Activated CD4-positive, CD25-positive, alpha-beta regulatory T cell treated with anti-CD3 and anti-CD28 coated beads, Interleukin-2, amount 50 U/mL, for 72 hours (primary cell): ENCODE data around the gene PAK6.

Experiments used
- DNase-seq: peaks from one replicate; pipeline ENCODE4 v3.0.0; 2021

The PAK6 gene

DNA sequence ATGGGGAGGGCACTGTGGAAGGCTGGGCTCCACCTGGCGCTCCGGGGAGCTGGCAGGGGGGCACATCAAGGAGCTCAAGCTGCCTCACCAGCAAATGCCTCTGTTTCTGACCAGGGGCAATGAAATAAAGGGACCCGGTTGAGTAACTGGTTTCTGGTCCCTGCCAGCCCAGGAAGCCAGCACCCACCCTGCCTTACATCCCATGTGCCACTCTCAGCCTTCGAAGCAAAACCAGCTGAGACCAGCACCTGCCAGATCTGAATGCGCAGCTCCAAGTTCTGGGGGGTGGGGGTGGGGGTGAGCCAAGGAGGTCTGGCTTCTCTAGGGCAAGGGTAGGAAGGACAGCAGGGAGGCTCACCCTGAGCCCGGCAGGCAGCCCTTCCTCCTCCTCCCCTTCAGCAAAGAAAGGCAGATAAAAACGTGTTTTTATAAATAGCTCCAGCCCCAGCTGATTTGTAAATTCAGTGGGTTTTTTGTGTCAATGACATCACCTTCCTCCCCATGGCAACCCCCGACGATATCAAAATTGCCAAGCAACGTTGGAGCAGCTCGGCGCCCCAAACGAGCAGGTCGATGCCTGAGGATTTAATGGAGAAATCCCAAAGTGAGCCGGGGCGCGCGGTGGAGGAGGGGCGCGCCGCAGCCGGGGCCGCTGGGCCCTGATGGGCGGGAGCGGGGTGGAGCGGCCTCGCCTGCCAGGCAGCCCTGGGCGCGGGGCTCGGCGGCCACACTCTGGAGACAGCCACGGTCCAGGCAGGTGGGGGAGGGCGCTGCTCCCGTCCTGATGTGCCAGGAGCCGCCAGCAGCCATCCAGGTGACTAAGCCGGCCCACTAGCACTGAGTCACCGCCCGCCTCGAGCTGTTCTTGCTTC is at the start of gene PAK6:
Gene PAK6, plus strand, starts transcription at position 532 of the 872 bp plus-strand sequence. CDS start 25,723 bp downstream, outside the sequence.
- no peak for DNase-seq

DNA sequence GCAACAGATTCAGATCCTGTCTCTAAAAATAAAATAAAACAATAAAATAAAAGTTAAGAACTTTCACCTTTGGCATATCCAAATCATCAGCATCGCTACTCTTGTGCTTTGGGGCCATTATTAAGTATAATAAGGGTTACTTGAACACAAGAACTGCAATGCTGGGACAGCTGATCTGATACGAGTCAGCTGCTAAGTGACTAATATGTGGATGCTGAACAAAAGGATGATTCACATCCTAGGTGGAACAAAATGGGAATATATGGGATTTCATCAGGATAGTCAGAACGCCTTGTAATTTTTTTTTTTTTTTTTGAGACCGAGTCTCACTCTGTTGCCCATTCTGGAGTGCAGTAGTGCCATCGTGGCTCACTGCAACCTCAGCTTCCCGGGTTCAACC is 48.3 kb upstream of the PAK6 start:
- no peak for DNase-seq

DNA sequence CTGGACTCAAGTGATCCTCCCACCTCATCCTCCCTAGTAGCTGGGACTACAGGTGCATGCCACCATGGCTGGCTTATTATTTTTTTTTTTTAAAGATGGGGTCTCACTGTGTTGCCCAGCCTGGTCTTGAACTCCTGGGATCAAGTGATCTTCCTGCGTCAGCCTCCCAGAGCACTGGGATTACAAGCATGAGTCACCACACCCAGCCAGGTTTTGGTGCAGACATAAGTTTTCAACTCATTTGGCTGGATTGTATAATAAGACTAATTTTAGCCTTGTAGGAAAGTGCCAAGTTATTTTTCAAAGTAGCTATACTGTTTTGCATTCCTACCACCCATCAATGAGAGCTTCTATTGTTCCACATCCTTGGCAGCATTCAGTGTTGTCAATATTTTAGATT is 45.9 kb upstream of the PAK6 start:
- DNase-seq: no peak

DNA sequence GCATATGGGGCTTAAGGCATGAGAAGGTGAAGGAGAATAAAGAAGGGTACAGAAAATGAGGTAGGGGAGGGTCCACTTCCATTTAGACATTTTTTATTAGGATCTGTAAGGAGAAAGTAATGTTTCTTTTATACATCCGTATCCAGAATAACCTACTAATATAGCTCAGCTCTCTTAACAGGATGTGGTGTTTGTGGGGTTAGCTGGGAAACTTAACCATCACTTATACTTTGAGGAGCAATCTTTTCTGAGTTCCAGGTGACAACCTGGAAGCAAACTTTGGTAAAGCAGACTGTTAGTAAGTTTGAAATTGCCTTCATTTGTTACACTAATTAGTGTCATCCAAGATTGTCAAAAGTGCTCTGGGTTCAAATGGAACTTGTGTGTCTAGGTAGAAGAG is 41.4 kb upstream of the PAK6 start:
- DNase-seq: no peak

DNA sequence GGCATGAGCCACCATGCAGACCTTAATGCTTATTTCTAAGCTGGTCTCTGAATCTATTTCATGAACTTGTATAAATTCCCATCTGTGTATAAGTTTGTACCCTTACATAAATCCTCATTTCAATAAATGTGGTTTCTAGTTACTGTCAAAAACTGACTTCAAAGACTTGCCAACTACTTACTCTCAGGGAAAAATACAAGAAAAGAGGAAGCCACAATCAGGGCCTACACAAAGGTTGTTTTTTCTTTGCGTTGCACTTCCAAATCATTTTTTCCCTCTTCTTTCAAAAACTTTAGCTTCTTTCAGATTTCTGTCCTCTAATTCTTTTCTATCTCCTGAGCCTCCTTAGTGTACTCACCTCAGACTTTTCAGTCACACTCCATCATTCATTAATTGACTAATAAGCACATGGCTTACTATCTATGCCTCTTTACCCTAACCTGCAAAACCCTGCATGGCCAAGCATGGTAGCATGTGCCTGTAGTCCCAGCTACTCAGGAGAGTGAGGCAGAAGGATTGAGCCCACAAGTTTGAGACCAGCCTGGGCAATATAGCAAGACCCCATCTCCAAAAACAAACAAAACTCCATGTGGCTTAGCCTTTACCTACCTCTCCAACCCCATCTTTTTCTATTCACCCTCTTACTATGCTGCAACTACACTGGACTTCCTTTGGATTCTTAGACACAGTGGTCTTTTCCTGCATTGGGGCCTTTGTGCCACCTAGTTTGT is 40.3 kb upstream of the PAK6 start:
- DNase-seq: no peak

DNA sequence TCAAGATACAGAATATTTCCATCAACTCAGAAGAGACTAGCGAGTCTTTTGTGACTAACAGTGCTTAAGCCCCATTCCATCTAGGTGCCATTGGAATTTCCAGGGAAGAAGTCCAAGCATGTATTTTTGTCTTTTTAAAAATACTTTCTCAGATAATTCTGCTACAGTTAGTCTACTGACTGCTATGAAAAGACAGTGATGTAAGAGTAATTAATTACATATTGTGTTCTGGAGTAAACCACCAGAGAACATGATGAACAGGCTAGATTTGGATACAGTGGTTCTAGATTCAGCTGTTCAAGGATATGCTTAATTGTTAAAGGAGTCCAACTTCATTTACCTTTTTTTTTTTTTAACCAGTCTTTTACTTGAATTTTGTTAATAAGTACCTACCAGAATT is 34.8 kb upstream of the PAK6 start:
- no peak for DNase-seq

DNA sequence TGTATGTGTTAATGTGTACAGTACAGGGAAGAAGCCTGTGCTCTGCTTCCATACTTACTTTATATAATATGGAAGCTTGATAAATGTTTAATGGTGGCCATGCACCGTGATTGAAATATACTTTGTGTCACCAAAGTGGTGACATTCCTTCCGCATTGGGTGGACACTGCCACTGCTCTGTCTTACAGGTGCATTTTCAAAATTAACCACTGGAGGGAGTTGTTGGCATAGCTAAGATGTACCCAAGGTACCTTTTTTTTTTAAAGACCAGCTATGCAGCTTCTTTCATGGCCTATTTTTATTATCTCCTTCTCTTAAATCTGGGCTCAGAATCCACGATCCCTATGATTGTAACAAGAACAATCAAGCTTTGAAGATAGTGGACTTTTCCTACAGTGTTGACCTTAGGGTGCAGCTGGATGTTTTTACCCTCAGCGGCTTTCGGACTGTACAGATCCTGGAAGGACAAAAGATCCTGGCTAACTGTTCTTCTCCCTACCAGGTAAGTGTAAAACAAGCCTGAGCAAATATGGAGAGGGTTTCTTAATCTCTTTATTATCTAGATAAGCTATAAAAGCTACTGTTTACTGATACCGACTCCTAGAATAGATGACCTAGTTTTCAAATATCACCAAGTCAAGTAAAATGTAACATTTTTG is 21.6 kb upstream of the PAK6 start:
- DNase-seq: no peak

DNA sequence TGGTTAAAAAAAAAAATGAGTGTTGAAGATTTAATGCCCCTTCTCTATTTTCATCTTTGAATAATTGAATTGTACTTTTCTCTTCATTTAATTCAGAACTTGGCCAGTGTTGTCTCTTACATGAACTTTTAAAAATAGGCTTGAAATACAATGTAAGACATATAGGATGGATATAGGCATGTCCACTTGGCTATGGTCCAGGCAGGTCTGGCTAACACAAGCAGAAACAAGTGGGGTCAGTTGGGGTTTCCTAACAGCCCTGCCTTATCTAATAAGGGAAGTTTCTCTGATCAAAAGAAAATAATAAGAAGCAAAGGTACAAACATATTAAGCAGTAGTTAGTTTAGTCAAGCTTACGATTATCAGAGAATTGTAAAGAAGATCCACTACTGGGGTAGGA is 19.1 kb upstream of the PAK6 start:
- no peak for DNase-seq

DNA sequence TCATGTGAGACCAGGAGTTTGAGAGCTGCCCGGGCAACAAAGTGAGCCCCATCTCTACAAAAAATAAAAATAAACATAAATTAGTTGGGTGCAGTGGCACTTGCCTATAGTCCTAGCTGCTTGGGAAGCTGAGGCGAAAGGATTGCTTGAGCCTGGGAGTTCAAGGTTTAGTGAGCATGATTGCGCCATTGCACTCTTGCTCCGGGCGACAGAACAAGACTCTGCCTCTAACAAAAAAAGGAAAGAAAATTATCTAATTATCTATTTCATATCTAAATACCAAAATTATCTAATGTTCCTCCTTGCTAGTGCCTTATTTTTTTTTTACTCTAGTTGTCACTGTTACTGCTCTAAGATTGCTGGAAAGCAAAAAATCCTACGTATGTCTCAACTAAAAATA is 16.7 kb upstream of the PAK6 start:
- DNase-seq: no peak

DNA sequence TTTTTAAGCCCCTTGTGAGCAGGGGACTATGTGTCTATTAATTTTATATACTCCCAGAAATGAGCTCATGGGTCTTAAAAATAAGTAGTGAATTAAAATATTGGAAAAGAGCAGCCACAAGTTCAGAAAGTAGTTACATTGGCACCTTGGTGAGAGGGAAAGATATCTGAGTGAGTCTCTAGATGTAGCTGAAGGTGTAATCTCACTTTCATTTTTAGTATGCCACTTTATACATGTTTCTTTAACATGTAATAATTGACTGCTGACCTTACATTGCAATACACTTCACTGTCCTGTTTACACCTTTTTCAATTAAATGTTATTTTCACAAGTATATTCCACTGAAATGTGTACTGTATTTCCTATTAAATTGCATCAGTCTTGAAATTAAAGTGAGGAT is 12.1 kb upstream of the PAK6 start:
- no peak for DNase-seq

DNA sequence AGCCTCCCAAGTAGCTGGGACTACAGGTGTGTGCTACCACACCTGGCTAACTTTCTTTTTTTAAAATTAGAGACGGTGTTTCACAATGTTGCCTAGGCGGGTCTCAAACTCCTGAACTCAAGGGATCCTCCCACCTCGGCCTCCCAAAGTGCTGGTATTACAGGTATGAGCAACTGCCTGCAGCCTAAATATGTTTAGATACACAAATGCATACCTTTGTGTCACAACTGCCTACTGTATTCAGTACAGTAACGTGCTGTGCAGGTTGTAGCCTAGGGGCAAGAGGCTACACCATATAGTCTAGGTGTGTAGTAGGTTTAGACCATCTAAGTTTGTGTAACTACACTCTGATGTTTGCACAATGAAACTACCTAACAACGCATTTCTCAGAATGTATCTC is 9.5 kb upstream of the PAK6 start:
- no peak for DNase-seq

DNA sequence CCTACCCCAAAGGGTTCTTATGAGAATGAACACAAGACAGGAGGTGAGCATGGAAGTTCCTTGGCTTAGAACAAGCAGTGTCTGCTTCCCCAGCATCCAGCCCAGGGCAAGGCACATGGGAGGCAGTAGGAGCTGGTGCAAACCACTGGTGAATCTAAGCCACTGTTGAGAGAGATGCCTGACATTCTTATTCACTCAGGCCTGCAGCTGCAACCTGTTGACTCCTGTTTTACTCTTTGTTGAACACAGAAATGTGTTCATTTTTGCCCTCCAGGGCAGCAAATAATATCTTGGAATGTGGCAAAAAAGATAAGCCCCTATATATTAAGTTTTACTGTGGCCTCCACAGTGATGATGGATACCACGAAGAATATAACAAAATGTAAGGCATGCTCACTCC is 8.9 kb upstream of the PAK6 start:
- DNase-seq: no peak

DNA sequence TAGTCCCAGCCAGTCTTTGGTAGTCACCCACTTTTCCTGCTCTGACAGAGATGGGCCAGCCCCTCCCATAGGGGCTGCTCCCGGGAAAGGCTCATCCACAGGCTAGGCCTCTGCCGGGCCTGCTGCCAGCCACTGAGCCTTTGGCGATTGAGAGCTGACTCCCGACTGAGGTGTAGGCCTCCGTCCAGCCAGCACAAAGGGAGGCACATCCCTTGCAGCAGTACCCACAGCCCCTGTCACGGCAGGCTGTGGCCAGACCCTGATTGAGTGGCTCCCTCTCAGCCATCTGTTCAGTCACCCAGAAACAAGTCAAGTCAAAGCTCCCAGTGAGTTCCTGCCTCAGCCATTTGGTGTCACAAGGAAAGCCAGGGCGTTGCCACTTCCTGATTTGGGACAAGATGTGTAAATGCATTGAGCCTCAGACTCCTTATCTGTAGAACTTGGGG is 6.2 kb upstream of the PAK6 start:
- no peak for DNase-seq

DNA sequence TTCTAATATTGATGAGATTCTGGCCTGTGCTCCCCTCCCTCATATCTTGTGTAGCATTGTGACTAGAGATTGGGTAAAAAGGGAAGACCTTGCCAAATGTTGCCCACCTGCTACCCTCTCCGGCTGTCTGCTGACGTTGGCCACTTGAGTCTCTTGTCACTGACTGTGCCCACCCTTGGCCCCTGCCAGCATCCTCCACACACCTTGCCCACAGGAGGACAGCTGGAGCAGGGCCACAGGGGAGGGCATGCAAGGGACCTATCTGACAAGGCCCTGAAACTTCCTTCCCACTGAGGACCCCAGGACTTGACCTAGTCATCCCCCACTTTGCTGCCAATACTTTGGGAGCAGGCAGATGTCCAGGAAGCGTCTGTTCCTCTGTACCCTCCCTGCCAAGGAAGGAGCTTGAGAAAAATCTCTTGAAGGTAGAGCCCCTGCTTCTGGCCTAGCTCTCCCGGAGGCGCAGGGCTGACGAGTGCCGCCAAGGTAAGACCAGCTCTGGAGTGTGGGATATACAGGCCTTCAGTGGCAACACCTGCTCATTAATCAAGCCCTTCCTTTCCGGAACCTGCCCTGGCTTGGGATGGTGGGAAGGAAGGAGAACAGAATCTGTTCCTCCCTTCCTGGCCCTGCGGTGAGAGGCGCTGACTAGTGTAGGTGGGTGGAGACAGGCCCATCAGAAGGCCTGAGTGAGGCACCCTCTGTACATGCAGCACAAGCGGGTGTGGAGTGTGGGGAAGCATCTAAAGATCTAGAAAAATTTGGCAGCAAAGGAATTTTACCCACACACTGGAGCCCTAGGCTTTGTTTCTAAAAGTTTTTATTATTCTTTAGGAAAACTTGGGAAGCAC is 4.9 kb upstream of the PAK6 start:
- DNase-seq: no peak

DNA sequence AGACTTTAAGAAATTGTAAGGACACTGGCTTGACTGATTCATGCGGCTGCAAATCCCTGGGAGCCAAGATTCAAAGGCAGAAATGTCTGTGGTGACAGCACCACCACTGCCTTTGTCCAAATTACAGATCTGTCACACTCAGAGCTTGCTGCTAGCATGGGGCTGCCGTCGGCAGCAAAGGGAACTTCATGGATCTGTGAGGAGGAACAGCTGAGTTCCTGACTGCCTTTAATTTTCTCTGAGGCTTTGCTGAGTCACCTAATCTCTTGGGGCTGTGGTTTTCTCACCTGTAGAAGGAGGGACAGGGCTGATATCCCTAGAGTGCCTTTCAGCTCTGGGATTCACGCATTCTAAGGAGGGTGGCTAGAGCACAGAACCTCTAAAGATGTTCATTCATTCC is 4.1 kb upstream of the PAK6 start:
- no peak for DNase-seq

DNA sequence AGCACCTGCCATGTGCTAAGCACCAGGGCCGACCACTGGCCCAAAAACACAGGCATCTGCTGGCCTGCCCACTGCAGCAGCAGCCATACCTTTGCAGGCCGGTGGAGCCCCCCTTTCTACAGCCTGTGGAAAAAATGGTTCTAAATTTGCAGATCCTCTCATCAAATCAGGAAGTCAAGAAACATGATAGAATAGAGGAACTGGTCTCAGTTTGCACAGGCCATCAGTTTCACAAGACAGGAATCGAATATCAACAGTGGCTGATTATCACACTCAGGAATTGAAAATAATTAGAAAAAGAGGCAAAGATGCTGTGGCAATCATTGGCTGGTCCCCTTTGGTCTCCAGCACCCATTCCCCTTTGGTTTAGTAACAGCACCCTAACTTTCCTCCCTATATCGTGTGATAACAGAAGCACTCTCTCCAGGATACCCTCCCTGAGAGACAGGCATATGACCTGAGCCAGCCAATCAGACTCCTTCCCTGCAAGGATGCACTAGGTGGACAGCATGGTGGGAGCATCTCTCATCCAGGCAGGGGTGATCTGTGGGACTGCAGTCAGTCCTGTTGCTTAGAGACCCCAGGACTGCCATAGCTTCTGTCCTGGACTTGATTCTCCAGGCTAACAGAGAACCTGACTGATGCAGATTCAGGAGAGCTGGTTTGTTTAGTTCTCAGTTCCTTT is 3.5 kb upstream of the PAK6 start:
- no peak for DNase-seq

DNA sequence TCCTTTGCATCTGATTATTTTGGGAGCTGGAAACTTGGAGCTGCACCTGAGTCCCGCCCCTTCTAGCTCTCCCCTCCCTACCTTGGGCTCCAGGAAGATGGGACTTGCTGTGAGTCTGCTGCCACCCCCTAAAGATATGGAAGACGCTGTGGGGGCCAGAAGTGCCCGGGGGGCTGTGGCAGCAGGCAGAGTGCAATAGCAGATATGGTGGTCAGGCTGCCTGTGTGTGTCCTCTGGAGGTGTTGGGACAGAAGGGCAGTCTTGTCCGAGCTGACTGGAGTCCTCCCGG is 485 bp downstream of the PAK6 start:
- no peak for DNase-seq

DNA sequence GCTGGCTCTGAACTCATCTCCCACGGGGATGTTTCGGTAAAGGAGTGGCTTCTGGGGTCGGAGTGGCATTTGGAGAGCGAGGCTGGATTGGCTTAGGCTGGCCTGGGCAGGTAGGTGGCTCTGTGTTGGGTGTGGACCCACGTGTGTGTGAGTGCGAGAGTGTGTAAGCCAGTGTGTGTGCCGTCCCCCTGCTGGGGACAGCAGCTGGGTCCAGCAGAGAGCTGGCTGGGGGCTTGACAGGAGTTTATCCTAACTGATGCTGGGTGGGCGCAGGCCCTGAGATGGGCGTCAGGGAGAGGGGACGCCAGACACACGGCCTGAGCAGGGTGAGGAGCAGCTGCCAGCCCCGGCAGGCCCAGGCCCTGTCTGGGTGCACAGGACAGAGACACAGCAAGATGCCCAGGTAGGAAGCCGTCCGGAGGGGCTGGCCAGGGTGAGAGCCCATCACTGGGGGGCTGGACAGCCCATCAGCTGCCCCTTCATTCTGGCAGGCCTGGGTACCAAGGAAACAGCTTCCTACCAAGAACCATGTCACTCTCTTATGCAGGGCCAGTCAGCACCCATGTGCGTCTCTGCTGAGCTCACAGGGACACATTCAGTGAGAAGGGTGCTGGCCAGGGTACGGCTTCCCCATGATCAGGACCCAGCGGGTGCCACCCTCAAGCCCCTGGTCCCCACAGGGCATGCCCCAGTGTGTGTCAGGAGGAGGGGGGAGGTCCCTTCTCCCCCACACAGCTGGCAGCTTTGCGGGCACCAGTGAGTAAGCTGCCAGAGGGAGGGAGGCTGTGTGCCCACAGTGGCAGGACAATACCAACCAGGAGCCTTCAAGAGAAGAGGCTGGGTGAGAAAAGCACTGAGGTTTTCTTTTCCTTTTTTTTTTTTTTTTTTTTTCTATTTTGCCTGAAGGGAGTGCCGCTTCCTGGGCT is 1.1 kb downstream of the PAK6 start:
- DNase-seq: no peak

DNA sequence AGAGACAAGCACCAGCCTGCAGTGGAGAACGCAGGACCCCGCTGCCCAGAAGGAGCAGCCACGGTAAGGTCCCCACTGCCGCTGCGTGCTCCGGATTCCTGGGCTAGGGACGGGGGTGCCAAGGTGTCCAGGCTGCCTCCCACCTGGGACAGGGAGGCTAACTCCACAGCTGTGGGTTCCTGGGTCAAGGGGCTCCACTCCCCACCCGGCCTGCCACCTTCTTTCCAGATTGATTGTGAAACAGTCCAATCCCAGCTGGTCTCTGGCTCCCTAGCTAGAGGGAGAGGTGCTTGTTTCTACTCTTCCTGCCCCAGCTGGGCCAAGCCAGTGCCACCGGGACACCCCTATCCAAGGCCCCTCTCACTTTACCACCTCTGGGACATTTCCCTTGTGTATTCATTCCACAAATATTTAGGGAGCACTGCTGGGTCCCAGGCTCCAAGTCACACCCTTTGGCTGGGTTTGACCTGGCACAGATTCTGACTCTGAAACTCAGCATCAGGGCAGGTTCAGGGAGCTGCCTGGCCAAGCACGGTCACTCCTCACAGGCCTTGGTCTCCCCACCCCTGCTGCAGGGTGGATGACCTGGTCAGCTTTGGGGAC is 1.9 kb downstream of the PAK6 start:
- DNase-seq: no peak

DNA sequence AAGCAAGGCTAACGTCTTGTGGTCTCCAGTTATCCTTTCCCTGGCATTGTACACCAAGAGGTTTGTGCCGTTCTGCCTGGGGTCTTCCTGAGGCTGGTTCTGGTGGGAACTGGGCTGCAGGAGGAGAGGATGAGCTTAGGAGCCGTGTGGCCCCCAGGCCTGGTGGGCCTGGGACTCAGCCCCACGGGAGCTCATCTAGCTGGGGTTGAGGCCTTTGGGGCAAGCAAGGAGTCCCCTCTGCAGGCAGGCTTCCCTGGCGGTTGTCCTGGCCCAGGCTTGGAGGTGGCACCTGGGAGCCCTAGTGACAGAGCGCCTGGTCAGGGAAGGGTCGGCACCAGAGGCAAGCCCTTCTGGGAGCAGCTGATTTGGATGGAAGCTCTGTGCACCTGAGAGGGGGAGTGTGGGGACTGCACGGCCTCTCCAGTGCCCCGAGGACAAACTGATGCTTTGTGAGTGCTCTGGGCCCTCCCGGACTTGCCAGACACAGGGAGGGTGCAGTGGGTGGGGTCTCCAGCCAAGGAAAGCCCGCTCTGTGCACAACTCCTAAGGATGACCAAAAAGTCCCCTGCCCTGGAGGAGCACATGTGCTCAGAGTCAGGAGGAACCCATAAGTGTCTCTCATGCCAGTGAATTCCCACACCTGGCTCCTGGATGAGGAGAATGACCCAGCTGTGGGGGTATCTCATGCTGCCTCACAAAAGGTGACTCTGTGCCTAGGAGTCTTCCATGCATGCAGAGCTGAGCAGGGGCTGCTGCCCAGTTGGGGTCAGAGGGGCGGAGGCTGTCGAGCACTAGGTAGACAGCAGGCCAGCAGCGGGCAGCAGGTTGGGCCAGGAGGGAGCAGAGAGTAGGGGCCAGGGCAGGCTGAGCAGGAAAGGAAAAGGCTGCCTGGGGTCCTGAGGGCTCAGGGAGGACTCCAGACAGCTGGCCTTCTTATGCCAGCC is 2.7 kb downstream of the PAK6 start:
- DNase-seq: no peak
